ENCODE measurements around the gene SPTBN1.
A peak's percentile ranks its signal among the peaks of the same experiment; 100 is the strongest.
"Not testable (repeated sequence)": the region's sequence is repeated elsewhere in the genome, so short reads cannot be mapped to it uniquely, and the experiment has no call there.

SPTBN1 gene

GRCh38 chr2:54508541-54508940 is 52.4 kb downstream of the SPTBN1 start:
- no peak for DNase-seq

- not testable (repeated sequence) for DNase-seq
Observed at GRCh38 chr2:54509043-54509442, 52.9 kb downstream of the SPTBN1 start.

GRCh38 chr2:54510916-54511315 is 54.8 kb downstream of the SPTBN1 start:
- DNase-seq: no peak

GRCh38 chr2:54512183-54512582 is 56.1 kb downstream of the SPTBN1 start:
- no peak for DNase-seq

GRCh38 chr2:54512663-54513362 is 56.7 kb downstream of the SPTBN1 start:
- DNase-seq: no peak

GRCh38 chr2:54513363-54513715 is 57.2 kb downstream of the SPTBN1 start:
- DNase-seq: no peak

GRCh38 chr2:54514822-54515569 is 58.9 kb downstream of the SPTBN1 start:
- DNase-seq: no peak

GRCh38 chr2:54516842-54517241 is 60.7 kb downstream of the SPTBN1 start:
- DNase-seq: no peak

GRCh38 chr2:54518016-54518415 is 61.9 kb downstream of the SPTBN1 start:
- DNase-seq: not testable (repeated sequence)

GRCh38 chr2:54518430-54518829 is 62.3 kb downstream of the SPTBN1 start:
- DNase-seq: no peak

- DNase-seq: no peak
Observed at GRCh38 chr2:54519841-54520459, 63.8 kb downstream of the SPTBN1 start.

GRCh38 chr2:54520687-54521086 is 64.6 kb downstream of the SPTBN1 start:
- no peak for DNase-seq

- peak; percentile 71 for DNase-seq
Observed at GRCh38 chr2:54522624-54523281, 66.6 kb downstream of the SPTBN1 start.

- no peak for DNase-seq
Observed at GRCh38 chr2:54523324-54523959, 67.3 kb downstream of the SPTBN1 start.

GRCh38 chr2:54524226-54524991 is 68.3 kb downstream of the SPTBN1 start:
- no peak for DNase-seq

- DNase-seq: no peak
Observed at GRCh38 chr2:54525321-54525720, 69.2 kb downstream of the SPTBN1 start.

- DNase-seq: no peak
Observed at GRCh38 chr2:54526226-54526879, 70.2 kb downstream of the SPTBN1 start.

- no peak for DNase-seq
Observed at GRCh38 chr2:54528311-54528955, 72.3 kb downstream of the SPTBN1 start.

- DNase-seq: not testable (repeated sequence)
Observed at GRCh38 chr2:54529518-54529917, 73.4 kb downstream of the SPTBN1 start.

- DNase-seq: no peak
Observed at GRCh38 chr2:54529935-54530334, 73.8 kb downstream of the SPTBN1 start.

- no peak for DNase-seq
Observed at GRCh38 chr2:54531558-54531957, 75.4 kb downstream of the SPTBN1 start.

Data from CD4-positive, alpha-beta T cell treated with Interleukin-15 for 1 hour (primary cell).